SK-N-SH (cell line): ENCODE data around the gene SLCO4A1. TPM values are rescaled to one million over a fixed set of nuclear protein-coding genes. Genes with fewer than 3 reads are reported as not detected.

Experiments used
- CTCF ChIA-PET: fragments of 300-600, 350-600 bp; formaldehyde crosslinking; extraction: SDS; loops from one replicate; lab custom pipeline; 2021; lab: Yijun Ruan, JAX
- POLR2A ChIA-PET: fragments of 350-600 bp; sonication (Branson Sonifier 250); formaldehyde crosslinking; extraction: SDS; loops from one replicate; lab custom pipeline; 2020; ENCODE audit warnings: antibody characterized with exemption, inconsistent platforms; lab: Yijun Ruan, JAX
- DNase-seq: peaks from one replicate; pipeline ENCODE4 v3.0.0; 2012
- H2AFZ ChIP-seq: fragments of 200-600 bp; sonication (generic); 2 replicates; pipeline ENCODE4 v1.8.1; 2016; ENCODE audit warnings: antibody characterized with exemption, mild to moderate bottlenecking, low read depth
- H3F3A ChIP-seq: fragments of 200-600 bp; sonication (generic); replicated peaks from 2 replicates; pipeline ENCODE3; 2016; ENCODE audit warnings: antibody characterized with exemption, mild to moderate bottlenecking; ENCODE audit not compliant: insufficient read depth
- H3K27ac ChIP-seq, 2 experiments: fragments of 200-500 bp in 1 of 2; fragments of 200-600 bp in 1 of 2; sonication (Bioruptor generic) in 1 of 2; sonication (generic), shearing (Covaris generic) in 1 of 2; 2 replicates each; pipeline versions ENCODE4 v1.5.1 to v1.6.1; 2014 to 2016; ENCODE audit warnings: low read depth in 2 of 2, inconsistent platforms in 1 of 2, low read length in 1 of 2, mild to moderate bottlenecking in 1 of 2, mixed read lengths in 1 of 2
- H3K27me3 ChIP-seq: fragments of 200-600 bp; sonication (generic), shearing (Covaris generic); 2 replicates; pipeline ENCODE4 v1.6.1; 2016; ENCODE audit warnings: mixed run types; ENCODE audit not compliant: insufficient read depth
- H3K36me3 ChIP-seq, 2 experiments: fragments of 200-500 bp in 1 of 2; fragments of 200-600 bp in 1 of 2; sonication (Bioruptor generic) in 1 of 2; sonication (generic) in 1 of 2; replicated peaks in 1 of 2; 2 replicates each; pipeline versions ENCODE3 to v1.5.1; 2014 to 2016; ENCODE audit warnings: low read length in 1 of 2, mild to moderate bottlenecking in 1 of 2; ENCODE audit not compliant: insufficient read depth in 2 of 2, control insufficient read depth in 1 of 2
- H3K4me1 ChIP-seq, 2 experiments: fragments of 200-500 bp in 1 of 2; fragments of 200-600 bp in 1 of 2; sonication (Bioruptor generic) in 1 of 2; sonication (generic), shearing (Covaris generic) in 1 of 2; 2 replicates each; pipeline versions ENCODE4 v1.5.1 to v1.6.1; 2014 to 2016; ENCODE audit warnings: low read depth in 1 of 2, low read length in 1 of 2, mixed run types in 1 of 2; ENCODE audit not compliant: insufficient read depth in 2 of 2, control insufficient read depth in 1 of 2
- H3K4me2 ChIP-seq: fragments of 200-600 bp; sonication (generic), shearing (Covaris generic); 2 replicates; pipeline ENCODE4 v1.6.1; 2017; ENCODE audit warnings: mixed run types
- H3K4me3 ChIP-seq, 2 experiments: fragments of 200-500 bp in 1 of 2; fragments of 200-600 bp in 1 of 2; sonication (Bioruptor generic) in 1 of 2; sonication (generic), shearing (Covaris generic) in 1 of 2; 2 replicates each; pipeline versions ENCODE4 v1.5.1 to v1.8.1; 2014 to 2016; ENCODE audit warnings: low read depth in 2 of 2, inconsistent platforms in 1 of 2, low read length in 1 of 2, mild to moderate bottlenecking in 1 of 2, mixed read lengths in 1 of 2, moderate library complexity in 1 of 2
- H3K79me2 ChIP-seq: fragments of 200-600 bp; sonication (generic); 2 replicates; pipeline ENCODE4 v1.8.1; 2017; ENCODE audit warnings: mild to moderate bottlenecking; ENCODE audit not compliant: insufficient read depth
- H3K9ac ChIP-seq: fragments of 200-600 bp; sonication (generic); 2 replicates; pipeline ENCODE4 v1.6.1; 2017; ENCODE audit warnings: mixed run types
- H3K9me2 ChIP-seq: fragments of 200-600 bp; sonication (generic); 2 replicates; pipeline ENCODE4 v1.6.1; 2017; ENCODE audit warnings: mixed run types
- H3K9me3 ChIP-seq: fragments of 200-600 bp; sonication (generic); 2 replicates; pipeline ENCODE4 v1.6.1; 2017; ENCODE audit warnings: mixed run types, mild to moderate bottlenecking, moderate library complexity
- H4K20me1 ChIP-seq: fragments of 200-600 bp; sonication (generic); 2 replicates; pipeline ENCODE4 v1.6.1; 2017; ENCODE audit warnings: mild to moderate bottlenecking, mixed run types; ENCODE audit not compliant: insufficient read depth
- ELF1 ChIP-seq: IDR thresholded peaks from 2 replicates; pipeline ENCODE4 v1.4.0; 2012
- EP300 ChIP-seq, 2 experiments: IDR thresholded peaks; 2 replicates each; pipeline versions ENCODE4 v1.4.0 to v1.6.1; 2012; ENCODE audit warnings: borderline replicate concordance in 1 of 2, low read depth in 1 of 2, low read length in 1 of 2
- EZH2phosphoT487 ChIP-seq: fragments of 200-600 bp; sonication (generic); IDR thresholded peaks from 2 replicates; pipeline ENCODE4 v1.6.1; 2017; ENCODE audit warnings: low read depth, mixed run types, mild to moderate bottlenecking, antibody characterized with exemption, moderate library complexity, borderline replicate concordance
- FOXJ3 ChIP-seq: sonication (generic); formaldehyde crosslinking; IDR thresholded peaks from 2 replicates; pipeline ENCODE4 v1.5.1; 2020; ENCODE audit warnings: mild to moderate bottlenecking, missing genetic modification reagents
- FOXM1 ChIP-seq: IDR thresholded peaks from 2 replicates; pipeline ENCODE4 v1.4.0; 2012; ENCODE audit warnings: low read depth, mild to moderate bottlenecking
- GABPA ChIP-seq: IDR thresholded peaks from 2 replicates; pipeline ENCODE4 v1.4.0; 2012; ENCODE audit warnings: low read depth, mild to moderate bottlenecking
- MEF2A ChIP-seq: IDR thresholded peaks from 2 replicates; pipeline ENCODE4 v1.4.0; 2012; ENCODE audit warnings: low read depth, borderline replicate concordance
- MXI1 ChIP-seq: IDR thresholded peaks from 2 replicates; pipeline ENCODE4 v1.6.1; 2012; ENCODE audit warnings: mild to moderate bottlenecking, low read depth, low read length, improper control_type of control experiment
- PBX3 ChIP-seq: IDR thresholded peaks from 2 replicates; pipeline ENCODE4; 2012
- RAD21 ChIP-seq: IDR thresholded peaks from 2 replicates; pipeline ENCODE4 v1.6.1; 2012; ENCODE audit warnings: mild to moderate bottlenecking, low read length
- REST ChIP-seq: IDR thresholded peaks from 2 replicates; pipeline ENCODE4 v1.6.1; 2012; ENCODE audit warnings: mild to moderate bottlenecking, low read depth, low read length, moderate library complexity
- RFX5 ChIP-seq: IDR thresholded peaks from 2 replicates; pipeline ENCODE4 v1.6.1; 2012; ENCODE audit warnings: mild to moderate bottlenecking, improper control_type of control experiment, low read length
- SIN3A ChIP-seq: IDR thresholded peaks from 2 replicates; pipeline ENCODE4 v1.6.1; 2012; ENCODE audit warnings: low read depth, mild to moderate bottlenecking, low read length, moderate library complexity, borderline replicate concordance
- SMC3 ChIP-seq: IDR thresholded peaks from 2 replicates; pipeline ENCODE4 v1.6.1; 2012; ENCODE audit warnings: low read depth, low read length, improper control_type of control experiment
- WGBS: methylation state at CpG from one replicate; pipeline ENCODE4 v1.1.6; 2017; ENCODE audit warnings: low lambda C conversion rate; 5-methylcytosine and 5-hydroxymethylcytosine counted together
- polyA plus RNA-seq, 3 experiments: library from polyadenylated mRNA; depleted of rRNA; stranded (reverse); fragments of >200 nt; gene quantifications; 2 replicates each; pipeline ENCODE4 v1.2.3, GENCODE V29; 2012
- TF ChIP-seq, protein P1 (sequence below): IDR thresholded peaks from 2 replicates; pipeline ENCODE4 v1.4.0; 2012; ENCODE audit warnings: low read depth

SLCO4A1 gene
- polyA plus RNA-seq, 1 of the 3 experiments (the other 2 are of a cell fraction): 0.33 TPM

DNA sequence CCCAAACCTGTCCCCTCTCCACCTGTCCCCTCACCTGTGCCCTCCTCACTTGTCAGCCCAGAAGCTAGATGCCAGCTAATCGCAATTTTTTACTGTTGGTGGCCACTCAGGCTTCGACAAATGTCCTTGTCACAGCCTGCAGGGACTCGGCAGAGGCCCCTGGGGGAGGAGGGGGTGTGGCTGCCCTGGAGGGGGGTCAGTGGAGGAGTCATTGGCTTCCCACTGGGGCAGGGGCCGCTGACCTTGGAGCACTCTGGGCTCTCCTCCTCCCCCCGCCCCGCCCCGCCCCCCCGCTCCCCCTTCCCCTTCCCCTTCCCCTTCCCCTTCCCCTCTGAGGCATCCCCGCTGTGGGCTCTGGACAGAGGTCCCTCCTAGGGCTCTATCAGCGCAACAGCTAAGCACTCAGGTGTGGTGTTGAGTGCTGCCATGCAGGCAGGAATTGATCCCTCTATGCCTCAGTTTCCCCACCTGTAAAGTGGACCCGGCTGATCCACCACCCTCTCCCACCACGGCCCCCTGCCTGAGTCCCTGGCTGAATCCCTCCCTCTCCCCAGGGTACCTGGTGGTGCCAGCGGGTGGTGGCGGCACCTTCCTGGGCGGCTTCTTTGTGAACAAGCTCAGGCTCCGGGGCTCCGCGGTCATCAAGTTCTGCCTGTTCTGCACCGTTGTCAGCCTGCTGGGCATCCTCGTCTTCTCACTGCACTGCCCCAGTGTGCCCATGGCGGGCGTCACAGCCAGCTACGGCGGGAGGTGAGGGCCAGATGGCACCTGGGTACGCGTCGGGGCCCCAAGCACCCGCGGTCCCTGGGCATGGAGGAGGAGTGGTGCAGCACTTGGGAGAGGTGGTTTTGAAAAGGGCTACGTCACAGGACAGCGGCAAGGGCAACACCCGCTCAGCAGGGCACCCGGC is 23.8 kb downstream of the SLCO4A1 start:
- POLR2A ChIA-PET: no interaction called here
- Histone ChIP-seq H3F3A (no peaks in the 10 kb centered on the region), H3K36me3 (no peaks in the 10 kb centered on the region), H3K4me2 (no peak overlapping the region), H3K79me2 (no peaks in the 10 kb centered on the region), H3K9me2 (no peaks in the 10 kb centered on the region), H2AFZ (no peak overlapping the region), H3K9ac (no peak overlapping the region), H3K4me1 (no peaks in the 10 kb centered on the region; a peak in 1 of 4 replicates), H3K9me3 (no peaks in the 10 kb centered on the region), H3K27ac (no peak overlapping the region; a peak in 1 of 4 replicates), H3K4me3 (no peak overlapping the region), H4K20me1 (no peaks in the 10 kb centered on the region), H3K27me3 (no peaks in the 10 kb centered on the region)
- 75% methylated on average over 21 of the region's 33 CpGs for WGBS
- TF ChIP-seq MXI1 (no peak), SMC3 (no peak), EZH2phosphoT487 (no peak), FOXJ3 (CRISPR knock-in tag) (no peak), FOXM1 (no peak), GABPA (no peak), RFX5 (no peak), PBX3 (no peak), ELF1 (no peak), REST (no peak), RAD21 (no peak), SIN3A (no peak), MEF2A (no peak), EP300 (IDR thresholded peaks at IDR 0.05; ENCODE audit: borderline replicate concordance in 1 of 2, low read depth in 1 of 2, low read length in 1 of 2) (no peak)
- TF ChIP-seq, protein P1, sequence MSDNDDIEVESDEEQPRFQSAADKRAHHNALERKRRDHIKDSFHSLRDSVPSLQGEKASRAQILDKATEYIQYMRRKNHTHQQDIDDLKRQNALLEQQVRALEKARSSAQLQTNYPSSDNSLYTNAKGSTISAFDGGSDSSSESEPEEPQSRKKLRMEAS: no peak
- CTCF ChIA-PET: interaction anchor here (1.2 to 9.1 kb wide), 4 partner anchors 11 to 157 kb away, joined by 4 to 162 read pairs (median 14); no protein-coding TSS in a partner anchor
- DNase-seq: no peak
